Spinal cord (tissue), 10 donors: ENCODE measurements around the gene DNAH6. TPM values are rescaled to one million over a fixed set of nuclear protein-coding genes. Genes with fewer than 3 reads are reported as not detected.

Source experiments
- DNase-seq, 6 donors: peaks; one replicate each; pipeline versions ENCODE4 v3.0.0 to v3.0.0-alpha.2; 2013 to 2015; ENCODE audit warnings: low spot score in 6 of 6, low read depth in 4 of 6
- H3K27ac ChIP-seq: one replicate; pipeline ENCODE4 v1.5.1; 2013; ENCODE audit warnings: low read depth, low read length, control low read depth
- H3K27me3 ChIP-seq: one replicate; pipeline ENCODE4 v1.6.1; 2013; ENCODE audit warnings: low read length; ENCODE audit not compliant: control insufficient read depth, insufficient read depth
- H3K36me3 ChIP-seq: one replicate; pipeline ENCODE4 v1.6.1; 2013; ENCODE audit warnings: low read length; ENCODE audit not compliant: control insufficient read depth, insufficient read depth
- H3K4me1 ChIP-seq: one replicate; pipeline ENCODE4 v1.6.1; 2013; ENCODE audit warnings: low read length; ENCODE audit not compliant: control insufficient read depth, insufficient read depth
- H3K4me3 ChIP-seq: one replicate; pipeline ENCODE4 v1.5.1; 2013; ENCODE audit warnings: low read depth, low read length, control low read depth
- H3K9me3 ChIP-seq: one replicate; pipeline ENCODE4 v1.6.1; 2013; ENCODE audit warnings: low read length; ENCODE audit not compliant: control insufficient read depth, insufficient read depth
- WGBS: methylation state at CpG from one replicate; pipeline ENCODE4 v1.1.5; 2013; ENCODE audit warnings: missing lambda C conversion rate; ENCODE audit not compliant: insufficient coverage; 5-methylcytosine and 5-hydroxymethylcytosine counted together
- polyA plus RNA-seq, 2 donors: library from polyadenylated mRNA; unstranded; fragments of 120-200 nt; gene quantifications; one replicate each; pipeline ENCODE4 v1.2.1, GENCODE V29; 2013; ENCODE audit not compliant: insufficient read length in 2 of 2
- total RNA-seq, 2 donors: library from RNA; depleted of rRNA in 1 of 2; stranded (reverse); fragments of 120-200 nt in 1 of 2; fragments of >200 nt in 1 of 2; gene quantifications; one replicate each; pipeline versions ENCODE4 v1.2.3 to v1.2.4, GENCODE V29; 2013 to 2014
- donor health status: healthy.

The DNAH6 gene
- total and polyA plus RNA-seq, 4 donors: 1.6 to 7.8 (median 4.7) TPM

DNA sequence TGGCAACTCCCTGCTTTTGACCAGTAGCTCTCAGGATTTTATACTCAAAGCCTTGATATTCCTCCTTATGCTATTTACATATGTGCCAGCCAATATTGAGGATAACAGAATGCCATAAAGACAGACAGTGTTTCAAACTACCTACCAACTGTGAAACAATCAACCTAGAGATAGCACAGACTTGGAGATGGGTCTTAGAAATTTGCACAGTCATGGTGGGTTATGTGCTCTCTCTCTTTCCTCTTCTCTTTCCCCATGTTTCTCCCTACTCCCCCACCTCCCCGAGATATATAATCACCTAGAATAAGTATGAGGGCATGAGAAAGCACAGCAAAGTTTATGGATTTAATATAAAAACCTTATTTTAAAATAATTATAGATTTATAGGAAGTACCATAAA, 33.0 kb upstream of the DNAH6 start:
- Histone ChIP-seq H3K36me3 (no peaks in the 10 kb centered on the region), H3K4me1 (no peaks in the 10 kb centered on the region), H3K27ac (no peak overlapping the region), H3K27me3 (no peaks in the 10 kb centered on the region), H3K4me3 (no peak overlapping the region), H3K9me3 (no peaks in the 10 kb centered on the region)
- WGBS: no CpG with 5 or more reads among the region's 1 CpG
- DNase-seq: no peak

DNA sequence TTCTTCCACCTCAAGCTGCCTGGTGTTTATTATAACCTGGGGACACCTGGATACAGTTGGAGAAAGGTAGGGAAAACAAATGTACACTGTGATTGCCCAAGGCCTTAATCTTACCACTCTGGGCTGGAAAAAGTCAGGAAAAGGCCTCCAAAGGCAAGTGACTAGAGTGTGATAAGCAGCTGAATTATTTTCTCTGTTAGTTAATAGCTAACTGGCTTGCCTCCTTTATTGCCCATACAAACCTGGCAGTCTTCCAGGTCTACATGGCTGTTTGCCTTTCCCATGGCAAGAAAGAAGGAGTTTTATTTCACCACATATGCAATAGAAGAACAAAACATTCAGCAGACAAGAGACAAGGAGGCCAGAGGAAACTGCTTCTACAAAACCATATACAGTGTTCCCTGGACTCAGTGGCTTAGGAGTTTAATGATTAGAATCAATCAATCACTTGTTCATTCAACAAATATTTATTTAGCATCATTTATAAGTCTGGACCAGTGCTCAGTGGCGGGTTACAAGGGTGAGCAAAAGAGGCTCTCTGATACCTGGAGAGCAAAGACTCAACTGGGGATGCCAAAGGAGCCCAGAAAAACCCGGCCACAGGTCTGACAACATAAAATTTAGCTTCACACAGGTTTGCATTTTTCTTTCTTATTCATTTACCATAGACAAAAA, 29.7 kb upstream of the DNAH6 start:
- no peak overlapping the region for H3K27ac ChIP-seq
- H3K9me3 ChIP-seq: no peaks in the 10 kb centered on the region
- no peaks in the 10 kb centered on the region for H3K27me3 ChIP-seq
- WGBS: 75% methylated on average over 1 of the region's 2 CpGs
- no peaks in the 10 kb centered on the region for H3K4me1 ChIP-seq
- DNase-seq: peak in 5 of 6 donors; percentile 2 to 87 (median 28)
- H3K36me3 ChIP-seq: no peaks in the 10 kb centered on the region
- no peak overlapping the region for H3K4me3 ChIP-seq

GRCh38 chr2:84487298-84487996, 28.9 kb upstream of the DNAH6 start:
- H3K4me3 ChIP-seq: no peak overlapping the region
- H3K36me3 ChIP-seq: no peaks in the 10 kb centered on the region
- 30% methylated on average over 3 of the region's 3 CpGs for WGBS
- no peaks in the 10 kb centered on the region for H3K4me1 ChIP-seq
- H3K27ac ChIP-seq: no peak overlapping the region
- H3K27me3 ChIP-seq: no peaks in the 10 kb centered on the region
- no peaks in the 10 kb centered on the region for H3K9me3 ChIP-seq
- DNase-seq: no peak

- Histone ChIP-seq H3K36me3 (no peaks in the 10 kb centered on the region), H3K27ac (no peak overlapping the region), H3K27me3 (no peaks in the 10 kb centered on the region), H3K9me3 (no peaks in the 10 kb centered on the region), H3K4me3 (no peak overlapping the region), H3K4me1 (no peaks in the 10 kb centered on the region)
- no CpG with 5 or more reads among the region's 2 CpGs for WGBS
- no peak for DNase-seq
Observed at GRCh38 chr2:84491256-84491655, 25.0 kb upstream of the DNAH6 start.

- no peaks in the 10 kb centered on the region for H3K27me3 ChIP-seq
- 94% methylated on average over 6 of the region's 6 CpGs for WGBS
- no peak for DNase-seq
Observed at GRCh38 chr2:84491741-84492140, 24.6 kb upstream of the DNAH6 start.

GRCh38 chr2:84492571-84492970, 23.7 kb upstream of the DNAH6 start:
- Histone ChIP-seq H3K4me1 (no peaks in the 10 kb centered on the region), H3K27ac (no peak overlapping the region), H3K36me3 (no peaks in the 10 kb centered on the region), H3K27me3 (no peaks in the 10 kb centered on the region), H3K4me3 (no peak overlapping the region), H3K9me3 (no peaks in the 10 kb centered on the region)
- DNase-seq: peak in 1 of 6 donors; percentile 63
- no CpG with 5 or more reads among the region's 1 CpG for WGBS

More at GRCh38 chr2:84491741-84492140, 24.6 kb upstream of the DNAH6 start:
- Histone ChIP-seq H3K4me3 (no peak overlapping the region), H3K9me3 (no peaks in the 10 kb centered on the region), H3K36me3 (no peaks in the 10 kb centered on the region), H3K27ac (no peak overlapping the region), H3K4me1 (no peaks in the 10 kb centered on the region)

- H3K4me1 ChIP-seq: no peaks in the 10 kb centered on the region
- no peak overlapping the region for H3K27ac ChIP-seq
- WGBS: 86% methylated on average over 3 of the region's 5 CpGs
- DNase-seq: peak in 1 of 6 donors; percentile 84
- H3K36me3 ChIP-seq: no peaks in the 10 kb centered on the region
- no peak overlapping the region for H3K4me3 ChIP-seq
- no peaks in the 10 kb centered on the region for H3K27me3 ChIP-seq
- H3K9me3 ChIP-seq: no peaks in the 10 kb centered on the region
Observed at GRCh38 chr2:84493514-84493913, 22.8 kb upstream of the DNAH6 start.

DNA sequence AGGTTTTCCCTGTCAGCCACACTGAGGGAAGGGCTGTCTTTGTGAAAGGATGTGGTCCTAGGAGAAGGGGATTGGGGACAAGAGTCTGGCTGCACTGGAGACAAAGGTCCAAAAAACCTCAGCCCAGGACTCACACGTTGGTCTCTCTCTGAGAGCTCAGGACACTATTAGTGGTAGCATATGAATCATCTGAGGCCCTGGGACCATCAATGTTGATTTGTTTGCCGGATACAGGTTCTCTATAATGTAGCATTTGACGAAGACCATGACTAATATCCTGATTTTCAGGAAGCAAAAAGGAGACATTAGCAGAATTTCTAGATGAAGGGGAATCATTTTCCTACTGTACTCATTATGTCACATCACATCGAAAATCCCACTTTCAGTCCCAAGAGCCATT, 22.2 kb upstream of the DNAH6 start:
- no peak overlapping the region for H3K4me3 ChIP-seq
- H3K36me3 ChIP-seq: no peaks in the 10 kb centered on the region
- H3K27me3 ChIP-seq: no peaks in the 10 kb centered on the region
- H3K4me1 ChIP-seq: no peaks in the 10 kb centered on the region
- H3K27ac ChIP-seq: no peak overlapping the region
- no peak for DNase-seq
- no peaks in the 10 kb centered on the region for H3K9me3 ChIP-seq
- WGBS: 79% methylated on average over 2 of the region's 4 CpGs

DNA sequence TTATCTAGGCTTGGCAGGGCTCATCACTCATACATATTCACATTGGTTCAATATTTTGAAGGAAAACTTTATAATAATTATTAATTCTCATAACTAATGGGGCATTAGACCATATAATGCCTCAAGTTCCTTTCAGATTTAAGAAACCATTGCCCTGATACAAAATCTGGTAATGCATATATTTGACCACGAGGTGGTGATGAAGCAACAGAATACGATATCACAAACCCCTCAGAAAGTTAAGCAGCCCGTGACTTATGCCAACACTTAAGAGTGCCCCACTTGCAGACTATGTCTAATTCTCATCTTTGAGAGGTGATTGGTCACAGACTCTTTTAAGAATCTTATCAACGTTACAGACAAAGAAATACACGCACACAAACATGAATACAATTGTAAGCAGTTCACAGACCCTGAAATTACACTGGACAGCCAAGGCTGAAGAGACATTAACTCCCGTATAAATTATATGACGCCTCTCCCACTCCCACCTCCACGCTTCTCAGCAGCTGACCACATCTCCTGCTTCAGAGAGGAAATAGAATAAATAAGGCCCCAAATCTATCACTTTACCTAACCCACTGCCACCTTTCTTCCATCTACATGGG, 20.7 kb upstream of the DNAH6 start:
- 22% methylated on average over 8 of the region's 8 CpGs for WGBS
- H3K9me3 ChIP-seq: no peaks in the 10 kb centered on the region
- no peak overlapping the region for H3K4me3 ChIP-seq
- H3K4me1 ChIP-seq: no peaks in the 10 kb centered on the region
- H3K36me3 ChIP-seq: no peaks in the 10 kb centered on the region
- H3K27me3 ChIP-seq: no peaks in the 10 kb centered on the region
- H3K27ac ChIP-seq: no peak overlapping the region
- DNase-seq: peak; percentile 49 to 93 (median 64)

- H3K27me3 ChIP-seq: no peaks in the 10 kb centered on the region
- H3K27ac ChIP-seq: no peak overlapping the region
- no peaks in the 10 kb centered on the region for H3K36me3 ChIP-seq
- H3K4me1 ChIP-seq: no peaks in the 10 kb centered on the region
- no peaks in the 10 kb centered on the region for H3K9me3 ChIP-seq
- no peak for DNase-seq
- H3K4me3 ChIP-seq: no peak overlapping the region
Observed at GRCh38 chr2:84496386-84496785, 19.9 kb upstream of the DNAH6 start.
